Measurements from ENCODE around the gene A4GALT. TPM values are rescaled to one million over a fixed set of nuclear protein-coding genes. Genes with fewer than 3 reads are reported as not detected.

Gene A4GALT
- total and polyA plus RNA-seq, 2 of the 13 experiments (the other 11 are each of a cell fraction or from before 2014, with no cell fraction given) = 0.09 to 1.1 TPM

DNA sequence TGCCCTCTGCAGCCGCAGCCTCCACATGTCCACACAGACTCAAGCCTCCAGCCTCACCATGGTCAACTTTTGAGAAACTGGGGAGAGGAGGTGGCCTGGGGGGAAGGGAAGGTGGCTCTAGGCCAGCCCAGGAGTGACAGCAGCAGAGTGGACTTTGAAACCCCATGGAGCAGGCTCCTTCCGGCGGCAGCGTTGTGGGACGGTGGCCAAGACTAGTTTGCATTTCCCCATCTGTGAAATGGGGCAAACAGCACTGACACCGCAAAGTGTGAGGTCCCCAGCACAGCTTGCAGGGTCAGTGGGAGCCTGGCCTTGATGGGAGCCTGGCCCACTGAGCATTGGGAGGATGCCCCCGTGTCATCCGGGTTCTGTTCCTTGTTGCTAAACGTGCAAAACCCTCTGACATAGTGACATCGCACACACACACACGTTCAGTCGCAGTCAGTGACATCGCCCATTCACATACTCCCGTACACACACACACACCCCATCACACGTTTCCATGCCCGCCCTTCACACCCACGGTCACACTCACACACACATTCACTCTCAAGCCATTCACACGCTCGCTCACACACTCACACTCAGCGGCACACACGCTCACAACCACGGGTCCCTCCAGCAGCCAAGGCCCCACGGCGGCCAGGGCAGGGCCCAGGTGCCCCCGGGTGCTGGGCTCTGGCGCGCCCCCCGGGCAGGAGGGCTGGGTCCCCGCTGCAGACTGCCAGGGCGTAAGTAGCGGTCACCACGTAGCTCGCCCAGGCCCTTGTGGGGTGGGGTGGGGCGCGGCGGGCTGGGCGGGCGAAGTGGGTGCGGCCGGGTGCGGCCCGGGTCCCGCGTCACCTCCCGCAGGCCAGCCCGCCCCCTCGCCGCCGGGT, 72.1 kb downstream of the A4GALT start (continued):
- TF ChIP-seq, protein P1, sequence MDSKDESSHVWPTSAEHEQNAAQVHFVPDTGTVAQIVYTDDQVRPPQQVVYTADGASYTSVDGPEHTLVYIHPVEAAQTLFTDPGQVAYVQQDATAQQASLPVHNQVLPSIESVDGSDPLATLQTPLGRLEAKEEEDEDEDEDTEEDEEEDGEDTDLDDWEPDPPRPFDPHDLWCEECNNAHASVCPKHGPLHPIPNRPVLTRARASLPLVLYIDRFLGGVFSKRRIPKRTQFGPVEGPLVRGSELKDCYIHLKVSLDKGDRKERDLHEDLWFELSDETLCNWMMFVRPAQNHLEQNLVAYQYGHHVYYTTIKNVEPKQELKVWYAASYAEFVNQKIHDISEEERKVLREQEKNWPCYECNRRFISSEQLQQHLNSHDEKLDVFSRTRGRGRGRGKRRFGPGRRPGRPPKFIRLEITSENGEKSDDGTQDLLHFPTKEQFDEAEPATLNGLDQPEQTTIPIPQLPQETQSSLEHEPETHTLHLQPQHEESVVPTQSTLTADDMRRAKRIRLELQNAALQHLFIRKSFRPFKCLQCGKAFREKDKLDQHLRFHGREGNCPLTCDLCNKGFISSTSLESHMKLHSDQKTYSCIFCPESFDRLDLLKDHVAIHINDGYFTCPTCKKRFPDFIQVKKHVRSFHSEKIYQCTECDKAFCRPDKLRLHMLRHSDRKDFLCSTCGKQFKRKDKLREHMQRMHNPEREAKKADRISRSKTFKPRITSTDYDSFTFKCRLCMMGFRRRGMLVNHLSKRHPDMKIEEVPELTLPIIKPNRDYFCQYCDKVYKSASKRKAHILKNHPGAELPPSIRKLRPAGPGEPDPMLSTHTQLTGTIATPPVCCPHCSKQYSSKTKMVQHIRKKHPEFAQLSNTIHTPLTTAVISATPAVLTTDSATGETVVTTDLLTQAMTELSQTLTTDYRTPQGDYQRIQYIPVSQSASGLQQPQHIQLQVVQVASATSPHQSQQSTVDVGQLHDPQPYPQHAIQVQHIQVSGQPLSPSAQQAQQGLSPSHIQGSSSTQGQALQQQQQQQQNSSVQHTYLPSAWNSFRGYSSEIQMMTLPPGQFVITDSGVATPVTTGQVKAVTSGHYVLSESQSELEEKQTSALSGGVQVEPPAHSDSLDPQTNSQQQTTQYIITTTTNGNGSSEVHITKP (CRISPR knock-in tag; IDR thresholded peaks at IDR 0.05; ENCODE audit: low read depth) = 0 out of 2 replicates have a peak, but pooled peaks have one; percentile 24
- TF ChIP-seq, protein P2, sequence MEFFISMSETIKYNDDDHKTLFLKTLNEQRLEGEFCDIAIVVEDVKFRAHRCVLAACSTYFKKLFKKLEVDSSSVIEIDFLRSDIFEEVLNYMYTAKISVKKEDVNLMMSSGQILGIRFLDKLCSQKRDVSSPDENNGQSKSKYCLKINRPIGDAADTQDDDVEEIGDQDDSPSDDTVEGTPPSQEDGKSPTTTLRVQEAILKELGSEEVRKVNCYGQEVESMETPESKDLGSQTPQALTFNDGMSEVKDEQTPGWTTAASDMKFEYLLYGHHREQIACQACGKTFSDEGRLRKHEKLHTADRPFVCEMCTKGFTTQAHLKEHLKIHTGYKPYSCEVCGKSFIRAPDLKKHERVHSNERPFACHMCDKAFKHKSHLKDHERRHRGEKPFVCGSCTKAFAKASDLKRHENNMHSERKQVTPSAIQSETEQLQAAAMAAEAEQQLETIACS (CRISPR knock-in tag; IDR thresholded peaks at IDR 0.05) = 0 out of 2 replicates have a peak, but pooled peaks have one; percentile 20
- TF ChIP-seq CCAR2 (optimal IDR thresholded peaks at IDR 0.05; ENCODE audit: low read depth, low read length) = no peak
- TF ChIP-seq SMAD1 (CRISPR knock-in tag; IDR thresholded peaks at IDR 0.05; ENCODE audit: borderline replicate concordance, low read depth) = peak; percentile 45; the same call in 1 of the 2 replicates
- peak; percentile 63; the same call in 1 of the 2 replicates for TF ChIP-seq MYPOP (CRISPR knock-in tag; IDR thresholded peaks at IDR 0.05)
- TF ChIP-seq ZNF232 (CRISPR knock-in tag; IDR thresholded peaks at IDR 0.05; ENCODE audit: borderline replicate concordance) = peak; percentile 62; the same call in 1 of the 2 replicates
- no peak for TF ChIP-seq ZNF282 (IDR thresholded peaks at IDR 0.05; ENCODE audit: partially characterized antibody)
- peak; percentile 70; the same call in 1 of the 2 replicates for TF ChIP-seq SNAPC5 (CRISPR knock-in tag; IDR thresholded peaks at IDR 0.05; ENCODE audit: borderline replicate concordance)
- TF ChIP-seq ZNF513 (CRISPR knock-in tag; conservative IDR thresholded peaks at IDR 0.05) = 0 out of 2 replicates have a peak, but pooled peaks have one; percentile 62
- TF ChIP-seq ATF7 (IDR thresholded peaks at IDR 0.05) = no peak
- TF ChIP-seq ATF7 (CRISPR knock-in tag; IDR thresholded peaks at IDR 0.05) = 0 out of 2 replicates have a peak, but pooled peaks have one; percentile 19
- no peak for TF ChIP-seq JDP2 (CRISPR knock-in tag; IDR thresholded peaks at IDR 0.05; ENCODE audit: borderline replicate concordance)
- TF ChIP-seq, protein P3, sequence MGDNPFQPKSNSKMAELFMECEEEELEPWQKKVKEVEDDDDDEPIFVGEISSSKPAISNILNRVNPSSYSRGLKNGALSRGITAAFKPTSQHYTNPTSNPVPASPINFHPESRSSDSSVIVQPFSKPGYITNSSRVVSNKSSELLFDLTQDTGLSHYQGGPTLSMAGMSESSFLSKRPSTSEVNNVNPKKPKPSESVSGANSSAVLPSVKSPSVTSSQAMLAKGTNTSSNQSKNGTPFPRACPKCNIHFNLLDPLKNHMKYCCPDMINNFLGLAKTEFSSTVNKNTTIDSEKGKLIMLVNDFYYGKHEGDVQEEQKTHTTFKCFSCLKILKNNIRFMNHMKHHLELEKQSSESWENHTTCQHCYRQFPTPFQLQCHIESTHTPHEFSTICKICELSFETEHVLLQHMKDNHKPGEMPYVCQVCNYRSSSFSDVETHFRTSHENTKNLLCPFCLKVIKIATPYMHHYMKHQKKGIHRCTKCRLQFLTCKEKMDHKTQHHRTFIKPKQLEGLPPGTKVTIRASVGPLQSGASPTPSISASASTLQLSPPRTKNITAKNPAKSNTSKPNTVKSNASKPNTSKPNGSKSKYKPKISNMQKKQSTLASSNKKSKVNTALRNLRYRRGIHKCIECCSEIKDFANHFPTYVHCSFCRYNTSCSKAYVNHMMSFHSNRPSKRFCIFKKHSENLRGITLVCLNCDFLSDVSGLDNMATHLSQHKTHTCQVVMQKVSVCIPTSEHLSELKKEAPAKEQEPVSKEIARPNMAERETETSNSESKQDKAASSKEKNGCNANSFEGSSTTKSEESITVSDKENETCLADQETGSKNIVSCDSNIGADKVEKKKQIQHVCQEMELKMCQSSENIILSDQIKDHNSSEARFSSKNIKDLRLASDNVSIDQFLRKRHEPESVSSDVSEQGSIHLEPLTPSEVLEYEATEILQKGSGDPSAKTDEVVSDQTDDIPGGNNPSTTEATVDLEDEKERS (CRISPR knock-in tag; IDR thresholded peaks at IDR 0.05) = peak; percentile 49; the same call in 1 of the 2 replicates
- no peak for TF ChIP-seq MBNL3 (CRISPR knock-in tag; conservative IDR thresholded peaks at IDR 0.05)
- peak; percentile 64; the same call in 1 of the 2 replicates for TF ChIP-seq POGZ (CRISPR knock-in tag; IDR thresholded peaks at IDR 0.05)
- peak; percentile 66; the same call in 1 of the 2 replicates for TF ChIP-seq ZBTB20 (CRISPR knock-in tag; IDR thresholded peaks at IDR 0.05; ENCODE audit: borderline replicate concordance, low read depth)

Measured in HepG2 (cell line).